Trophoblast cell (in vitro differentiated cells and primary cell): ENCODE data around the gene SYNJ2.
A peak's percentile ranks its signal among the peaks of the same experiment; 100 is the strongest.

Source experiments
- DNase-seq, 2 donors: peaks; one replicate each; pipeline ENCODE4 v3.0.0-alpha.2; 2016
- H2AFZ ChIP-seq: 2 replicates; pipeline ENCODE4 v1.6.1; 2013; ENCODE audit warnings: low read length, moderate library complexity, mild to moderate bottlenecking; ENCODE audit not compliant: insufficient read depth, poor library complexity
- H2AK5ac ChIP-seq: 2 replicates; pipeline ENCODE4 v1.6.1; 2013; ENCODE audit warnings: mild to moderate bottlenecking, low read length
- H2BK120ac ChIP-seq: 2 replicates; pipeline ENCODE4 v1.6.1; 2013; ENCODE audit warnings: low read length, mild to moderate bottlenecking, moderate library complexity; ENCODE audit not compliant: insufficient read depth, poor library complexity
- H2BK12ac ChIP-seq: 2 replicates; pipeline ENCODE4 v1.6.1; 2013; ENCODE audit warnings: mild to moderate bottlenecking, low read length, moderate library complexity
- H2BK5ac ChIP-seq: 2 replicates; pipeline ENCODE4 v1.6.1; 2013; ENCODE audit warnings: low read length, low read depth, moderate library complexity, mild to moderate bottlenecking; ENCODE audit not compliant: poor library complexity
- H3K14ac ChIP-seq: 2 replicates; pipeline ENCODE4 v1.6.1; 2013; ENCODE audit warnings: mild to moderate bottlenecking, low read length
- H3K18ac ChIP-seq: 2 replicates; pipeline ENCODE4 v1.6.1; 2013; ENCODE audit warnings: mild to moderate bottlenecking, low read length
- H3K23ac ChIP-seq: 2 replicates; pipeline ENCODE4 v1.6.1; 2013; ENCODE audit warnings: low read length
- H3K27ac ChIP-seq: 2 replicates; pipeline ENCODE4 v1.5.1; 2013; ENCODE audit warnings: low read depth, mild to moderate bottlenecking, inconsistent platforms, low read length, moderate library complexity
- H3K27me3 ChIP-seq: 2 replicates; pipeline ENCODE4 v1.6.1; 2013; ENCODE audit warnings: inconsistent platforms, mild to moderate bottlenecking, low read length, moderate library complexity; ENCODE audit not compliant: insufficient read depth
- H3K36me3 ChIP-seq, 2 experiments: 1 replicate in 1 of 2; 2 replicates in 1 of 2; pipeline ENCODE4 v1.6.1; 2013; ENCODE audit warnings: low read length in 2 of 2, mild to moderate bottlenecking in 2 of 2, moderate library complexity in 1 of 2; ENCODE audit not compliant: insufficient read depth in 2 of 2, control insufficient read depth in 1 of 2
- H3K4ac ChIP-seq: 2 replicates; pipeline ENCODE4 v1.6.1; 2013; ENCODE audit warnings: low read depth, mild to moderate bottlenecking, low read length, moderate library complexity
- H3K4me1 ChIP-seq, 2 experiments: 1 replicate in 1 of 2; 2 replicates in 1 of 2; pipeline ENCODE4 v1.6.1; 2013; ENCODE audit warnings: low read length in 2 of 2, mild to moderate bottlenecking in 2 of 2, moderate library complexity in 1 of 2; ENCODE audit not compliant: insufficient read depth in 2 of 2, control insufficient read depth in 1 of 2
- H3K4me2 ChIP-seq: 2 replicates; pipeline ENCODE4 v1.6.1; 2013; ENCODE audit warnings: inconsistent platforms, mild to moderate bottlenecking, low read length, moderate library complexity
- H3K4me3 ChIP-seq: 2 replicates; pipeline ENCODE4 v1.5.1; 2013; ENCODE audit warnings: mild to moderate bottlenecking, low read depth, low read length, inconsistent platforms
- H3K79me1 ChIP-seq: one replicate; pipeline ENCODE4 v1.6.1; 2013; ENCODE audit warnings: low read length
- H3K79me2 ChIP-seq: 2 replicates; pipeline ENCODE4 v1.6.1; 2013; ENCODE audit warnings: low read length, mild to moderate bottlenecking; ENCODE audit not compliant: control insufficient read depth, insufficient read depth, poor library complexity
- H3K9ac ChIP-seq: 2 replicates; pipeline ENCODE4 v1.6.1; 2013; ENCODE audit warnings: mild to moderate bottlenecking, low read length
- H3K9me3 ChIP-seq: 2 replicates; pipeline ENCODE4 v1.6.1; 2013; ENCODE audit warnings: low read depth, mild to moderate bottlenecking, control low read depth, inconsistent platforms, low read length; ENCODE audit not compliant: insufficient read depth
- H4K12ac ChIP-seq: 2 replicates; pipeline ENCODE4 v1.6.1; 2013; ENCODE audit warnings: low read depth, mild to moderate bottlenecking, low read length, moderate library complexity
- H4K8ac ChIP-seq: 2 replicates; pipeline ENCODE4 v1.6.1; 2013; ENCODE audit warnings: low read depth, mild to moderate bottlenecking, low read length, moderate library complexity
- H4K91ac ChIP-seq: one replicate; pipeline ENCODE4 v1.6.1; 2013; ENCODE audit warnings: low read depth, mild to moderate bottlenecking, low read length, moderate library complexity
- WGBS: extraction: QIAGEN DNeasy Blood & Tissue Kit; methylation state at CpG from one replicate; pipeline ENCODE4 v1.1.7; 2013; ENCODE audit warnings: missing lambda C conversion rate; ENCODE audit not compliant: insufficient read length, insufficient coverage; ENCODE audit errors: extremely low coverage; 5-methylcytosine and 5-hydroxymethylcytosine counted together

SYNJ2 gene

DNA sequence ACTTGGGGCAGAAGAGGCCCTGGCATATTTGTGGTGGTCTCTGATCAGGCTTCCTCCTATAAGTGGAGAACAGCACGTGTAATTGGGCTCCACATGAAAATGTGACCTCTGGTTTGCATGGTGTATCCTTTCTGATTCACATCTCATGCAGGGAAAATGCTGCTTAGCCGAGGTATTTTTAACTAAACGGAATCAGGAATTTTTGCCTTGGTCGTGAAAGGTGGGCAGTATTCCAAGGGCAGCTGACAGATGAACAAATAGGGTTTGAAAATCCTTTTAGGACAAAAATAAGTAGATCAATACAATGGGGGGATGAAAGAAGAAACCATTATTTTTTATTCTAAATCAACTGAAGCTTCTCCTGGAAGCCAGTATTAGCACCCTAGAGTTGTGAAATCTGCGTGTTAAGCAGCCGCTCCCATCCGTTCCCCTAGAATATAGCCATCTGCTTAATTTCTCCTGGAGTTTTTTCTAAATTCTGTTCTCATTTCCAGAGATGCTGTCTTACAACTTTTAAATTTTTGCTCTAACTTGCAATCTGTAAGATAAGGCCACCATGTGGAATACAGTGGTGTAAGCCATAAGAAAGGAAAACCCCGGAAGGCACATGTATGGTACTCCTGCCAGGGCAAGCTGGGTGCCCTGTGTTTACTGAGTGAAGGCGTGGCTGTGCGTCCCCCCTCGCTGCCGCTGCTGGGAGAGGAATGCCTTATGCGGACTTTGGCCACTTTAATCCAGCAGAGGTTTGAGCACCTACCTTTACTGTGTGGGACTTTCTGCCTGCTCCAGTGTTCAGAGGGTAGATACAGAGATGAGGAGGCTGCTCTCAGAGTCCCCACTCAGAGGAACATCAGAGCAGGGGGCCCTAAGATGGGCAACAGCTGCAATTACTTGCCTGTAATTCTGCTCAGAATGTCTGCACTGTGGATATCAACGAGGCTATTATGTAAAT is 52.4 kb downstream of the SYNJ2 start:
- H3K4ac ChIP-seq = no peak overlapping the region
- DNase-seq = peak in 1 of 2 donors; percentile 56
- WGBS = no CpG with 5 or more reads among the region's 14 CpGs
- H3K4me3 ChIP-seq = no peak overlapping the region
- H3K9ac ChIP-seq = no peak overlapping the region
- H3K27me3 ChIP-seq = no peaks in the 10 kb centered on the region
- no peak overlapping the region for H2AFZ ChIP-seq
- H2BK12ac ChIP-seq = no peak overlapping the region
- peaks cover 1% of the 10 kb centered on the region for H3K79me1 ChIP-seq
- no peak overlapping the region for H2BK5ac ChIP-seq
- no peaks in the 10 kb centered on the region for H3K79me2 ChIP-seq
- H4K91ac ChIP-seq = no peak overlapping the region
- no peak overlapping the region for H2AK5ac ChIP-seq
- no peak overlapping the region for H3K14ac ChIP-seq
- H3K23ac ChIP-seq = no peak overlapping the region
- no peak overlapping the region for H3K4me2 ChIP-seq
- no peak overlapping the region for H4K8ac ChIP-seq
- no peak overlapping the region for H3K27ac ChIP-seq
- peaks cover 5 to 13% of the 10 kb centered on the region in 2 experiments for H3K4me1 ChIP-seq
- peaks cover 11 to 25% of the 10 kb centered on the region in 2 experiments for H3K36me3 ChIP-seq
- H4K12ac ChIP-seq = no peak overlapping the region
- H3K18ac ChIP-seq = no peak overlapping the region
- no peak overlapping the region for H2BK120ac ChIP-seq
- peaks cover 5% of the 10 kb centered on the region for H3K9me3 ChIP-seq

DNA sequence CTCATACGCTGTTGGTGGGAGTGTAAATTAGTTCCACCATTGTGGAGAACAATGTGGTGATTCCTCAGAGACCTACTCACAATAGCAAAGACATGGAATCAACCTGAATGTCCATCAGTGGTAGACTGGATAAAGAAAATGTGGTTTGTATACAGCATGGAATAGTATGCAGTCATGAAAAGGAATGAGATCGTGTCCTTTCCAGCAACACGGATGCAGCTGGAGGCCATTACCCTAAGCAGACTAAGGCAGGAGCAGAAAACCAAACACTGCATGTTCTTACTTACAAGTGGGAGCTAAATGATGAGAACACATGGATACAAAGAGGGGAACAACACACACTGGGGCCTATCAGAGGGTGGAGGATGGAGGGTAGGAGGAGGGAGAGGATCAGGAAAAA is 54.6 kb downstream of the SYNJ2 start:
- Histone ChIP-seq H3K4me2 (no peak overlapping the region), H3K9ac (no peak overlapping the region), H2BK5ac (no peak overlapping the region), H4K12ac (no peak overlapping the region), H2BK12ac (no peak overlapping the region), H3K4me3 (no peak overlapping the region), H4K91ac (no peak overlapping the region), H3K23ac (no peak overlapping the region), H3K4ac (no peak overlapping the region), H3K36me3 (peaks cover 11 to 19% of the 10 kb centered on the region in 2 experiments), H3K79me2 (peaks cover 6% of the 10 kb centered on the region), H3K9me3 (peaks cover 5% of the 10 kb centered on the region), H3K14ac (no peak overlapping the region), H2AK5ac (no peak overlapping the region), H3K79me1 (peaks cover 17% of the 10 kb centered on the region), H3K4me1 (peaks cover 19 to 30% of the 10 kb centered on the region in 2 experiments), H4K8ac (no peak overlapping the region), H2BK120ac (no peak overlapping the region), H2AFZ (no peak overlapping the region), H3K18ac (no peak overlapping the region), H3K27ac (no peak overlapping the region), H3K27me3 (no peaks in the 10 kb centered on the region)
- DNase-seq = no peak
- WGBS = no CpG with 5 or more reads among the region's 3 CpGs

DNA sequence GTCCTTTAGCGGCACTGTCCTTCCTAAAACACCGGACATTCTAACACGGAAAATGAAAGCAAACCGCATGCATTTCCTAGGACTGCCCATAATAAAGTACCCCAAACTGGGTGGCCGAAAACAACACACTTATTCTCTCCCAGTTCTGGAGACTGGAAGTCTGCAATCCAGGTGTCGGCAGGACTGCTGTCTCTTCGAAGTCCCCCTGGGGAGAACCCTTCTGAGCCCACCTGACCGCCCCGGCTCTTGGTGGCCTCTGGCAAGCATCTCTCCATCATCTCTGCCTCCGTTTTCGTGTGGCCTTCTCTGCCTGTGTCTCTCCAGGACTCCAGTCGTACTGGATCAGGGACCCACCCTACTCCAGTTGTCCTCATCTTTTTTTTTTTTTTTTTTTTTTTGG is 55.4 kb downstream of the SYNJ2 start:
- H2BK5ac ChIP-seq = no peak overlapping the region
- peaks cover 11 to 19% of the 10 kb centered on the region in 2 experiments for H3K36me3 ChIP-seq
- no peak for DNase-seq
- peaks cover 22% of the 10 kb centered on the region for H3K79me1 ChIP-seq
- H3K79me2 ChIP-seq = peaks cover 8% of the 10 kb centered on the region
- H3K27me3 ChIP-seq = no peaks in the 10 kb centered on the region
- H3K4ac ChIP-seq = no peak overlapping the region
- H2AFZ ChIP-seq = no peak overlapping the region
- no peak overlapping the region for H3K27ac ChIP-seq
- WGBS = no CpG with 5 or more reads among the region's 12 CpGs
- no peak overlapping the region for H3K9ac ChIP-seq
- no peak overlapping the region for H3K14ac ChIP-seq
- no peak overlapping the region for H2BK120ac ChIP-seq
- H4K91ac ChIP-seq = no peak overlapping the region
- peaks cover 5% of the 10 kb centered on the region for H3K9me3 ChIP-seq
- H3K4me2 ChIP-seq = no peak overlapping the region
- H3K4me1 ChIP-seq = peaks cover 23 to 32% of the 10 kb centered on the region in 2 experiments
- H4K12ac ChIP-seq = no peak overlapping the region
- no peak overlapping the region for H4K8ac ChIP-seq
- no peak overlapping the region for H3K18ac ChIP-seq
- H3K4me3 ChIP-seq = no peak overlapping the region
- no peak overlapping the region for H2AK5ac ChIP-seq
- no peak overlapping the region for H3K23ac ChIP-seq
- no peak overlapping the region for H2BK12ac ChIP-seq

DNA sequence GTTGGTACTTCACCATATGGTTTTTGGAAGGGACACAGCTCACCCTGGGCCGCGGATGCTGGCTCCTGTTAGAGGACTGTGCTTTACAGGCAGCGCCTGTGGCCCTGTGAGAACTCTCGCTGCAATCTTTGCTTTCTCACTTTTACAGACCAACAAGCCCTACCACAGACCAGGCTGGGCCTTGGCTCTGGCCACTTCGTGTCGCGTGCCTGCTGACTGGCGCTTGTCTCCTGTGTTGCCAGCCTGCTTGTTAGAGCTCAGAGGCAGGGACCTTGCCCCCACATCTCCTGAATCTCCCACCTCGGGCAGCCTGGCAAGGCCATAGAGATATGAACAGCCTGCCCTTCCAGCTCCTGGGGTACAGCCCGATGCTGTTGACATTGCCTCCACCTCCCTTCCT is 56.1 kb downstream of the SYNJ2 start:
- H2AK5ac ChIP-seq = no peak overlapping the region
- H3K18ac ChIP-seq = no peak overlapping the region
- H3K27me3 ChIP-seq = no peaks in the 10 kb centered on the region
- peaks cover 5% of the 10 kb centered on the region for H3K9me3 ChIP-seq
- H2BK12ac ChIP-seq = no peak overlapping the region
- no peak overlapping the region for H3K9ac ChIP-seq
- no peak for DNase-seq
- WGBS = no CpG with 5 or more reads among the region's 10 CpGs
- H3K4me1 ChIP-seq = peaks cover 28 to 37% of the 10 kb centered on the region in 2 experiments
- peaks cover 11 to 19% of the 10 kb centered on the region in 2 experiments for H3K36me3 ChIP-seq
- no peak overlapping the region for H2AFZ ChIP-seq
- no peak overlapping the region for H4K91ac ChIP-seq
- peaks cover 22% of the 10 kb centered on the region for H3K79me1 ChIP-seq
- no peak overlapping the region for H3K27ac ChIP-seq
- no peak overlapping the region for H4K8ac ChIP-seq
- no peak overlapping the region for H3K4ac ChIP-seq
- H3K4me3 ChIP-seq = no peak overlapping the region
- peaks cover 8% of the 10 kb centered on the region for H3K79me2 ChIP-seq
- no peak overlapping the region for H2BK120ac ChIP-seq
- no peak overlapping the region for H3K14ac ChIP-seq
- H3K23ac ChIP-seq = no peak overlapping the region
- no peak overlapping the region for H3K4me2 ChIP-seq
- no peak overlapping the region for H4K12ac ChIP-seq
- H2BK5ac ChIP-seq = no peak overlapping the region
